ENCODE measurements around the gene MKRN2OS. TPM values are rescaled to one million over a fixed set of nuclear protein-coding genes. Genes with fewer than 3 reads are reported as not detected.

The MKRN2OS gene
- 0.92 and 2.1 TPM in 2 replicates for total RNA-seq (ENCODE audit: low replicate concordance)
- long read RNA-seq, partial matches to known transcripts: 0 of 10 reads
- long read RNA-seq, other reads (novel, unspliced or antisense): 6 of 10 reads

GRCh38 chr3:12545473-12545791 lies at the start of gene MKRN2OS:
Gene MKRN2OS (minus strand): TSS chr3:12545499. CDS start chr3:12545464, 35 bp downstream.
- TF ChIP-seq CTCF (conservative IDR thresholded peaks at IDR 0.05): no peak
- Mint-ChIP-seq H3K9me3 (no peaks in the 10 kb centered on the region), H3K36me3 (no peaks in the 10 kb centered on the region), H3K27me3 (peaks cover 4% of the 10 kb centered on the region), H3K27ac (peak within 1 kb of the TSS; percentile 85), H3K4me3 (peak within 1 kb of the TSS; percentile 85), H3K4me1 (ENCODE audit: unreplicated experiment) (peaks cover 11% of the 10 kb centered on the region)
- no peak for DNase-seq (ENCODE audit: extremely low spot score, unreplicated experiment)

GRCh38 chr3:12593473-12593872 lies 48.2 kb upstream of the MKRN2OS start:
- no peaks in the 10 kb centered on the region for H3K27me3 Mint-ChIP-seq
- no peaks in the 10 kb centered on the region for H3K9me3 Mint-ChIP-seq
- TF ChIP-seq CTCF (conservative IDR thresholded peaks at IDR 0.05): no peak
- H3K27ac Mint-ChIP-seq: no peak overlapping the region
- DNase-seq (ENCODE audit: extremely low spot score, unreplicated experiment): no peak
- H3K36me3 Mint-ChIP-seq: peaks cover 45% of the 10 kb centered on the region
- H3K4me3 Mint-ChIP-seq: no peak overlapping the region
- H3K4me1 Mint-ChIP-seq (ENCODE audit: unreplicated experiment): no peaks in the 10 kb centered on the region

- Mint-ChIP-seq H3K4me3 (no peak overlapping the region), H3K27ac (no peak overlapping the region), H3K27me3 (no peaks in the 10 kb centered on the region), H3K4me1 (ENCODE audit: unreplicated experiment) (no peaks in the 10 kb centered on the region), H3K36me3 (peaks cover 45% of the 10 kb centered on the region), H3K9me3 (no peaks in the 10 kb centered on the region)
- TF ChIP-seq CTCF (conservative IDR thresholded peaks at IDR 0.05): no peak
- no peak for DNase-seq (ENCODE audit: extremely low spot score, unreplicated experiment)
Measured at GRCh38 chr3:12591997-12592715, 46.9 kb upstream of the MKRN2OS start.

- no peak overlapping the region for H3K27ac Mint-ChIP-seq
- DNase-seq (ENCODE audit: extremely low spot score, unreplicated experiment): no peak
- no peak for TF ChIP-seq CTCF (conservative IDR thresholded peaks at IDR 0.05)
- no peak overlapping the region for H3K4me3 Mint-ChIP-seq
- H3K4me1 Mint-ChIP-seq (ENCODE audit: unreplicated experiment): no peaks in the 10 kb centered on the region
- H3K36me3 Mint-ChIP-seq: peaks cover 45% of the 10 kb centered on the region
- no peaks in the 10 kb centered on the region for H3K9me3 Mint-ChIP-seq
- no peaks in the 10 kb centered on the region for H3K27me3 Mint-ChIP-seq
Measured at GRCh38 chr3:12591456-12591855, 46.2 kb upstream of the MKRN2OS start.

- Mint-ChIP-seq H3K4me3 (no peak overlapping the region), H3K36me3 (peaks cover 39% of the 10 kb centered on the region), H3K27ac (no peak overlapping the region), H3K27me3 (no peaks in the 10 kb centered on the region), H3K4me1 (ENCODE audit: unreplicated experiment) (no peaks in the 10 kb centered on the region), H3K9me3 (no peaks in the 10 kb centered on the region)
- no peak for DNase-seq (ENCODE audit: extremely low spot score, unreplicated experiment)
- no peak for TF ChIP-seq CTCF (conservative IDR thresholded peaks at IDR 0.05)
Measured at GRCh38 chr3:12590096-12590495, 44.8 kb upstream of the MKRN2OS start.

Data from type B pancreatic cell (in vitro differentiated cells).